Measurements from ENCODE around the gene RBM17.
A peak's percentile ranks its signal among the peaks of the same experiment; 100 is the strongest.
"Not testable (repeated sequence)": the region's sequence is repeated elsewhere in the genome, so short reads cannot be mapped to it uniquely, and the experiment has no call there.

Gene RBM17

GRCh38 chr10:6080417-6080973 is 8.3 kb upstream of the RBM17 start:
- DNase-seq: no peak

GRCh38 chr10:6082496-6083395 is 6.1 kb upstream of the RBM17 start:
- no peak for DNase-seq

- DNase-seq: no peak
Measured at GRCh38 chr10:6083523-6084475, 5.0 kb upstream of the RBM17 start.

- peak; percentile 77 for DNase-seq
Measured at GRCh38 chr10:6086375-6087233, 2.2 kb upstream of the RBM17 start.

- DNase-seq: no peak
Measured at GRCh38 chr10:6089334-6090219, 743 bp downstream of the RBM17 start.

GRCh38 chr10:6091630-6092029 is 2.8 kb downstream of the RBM17 start:
- no peak for DNase-seq

- no peak for DNase-seq
Measured at GRCh38 chr10:6092731-6093130, 3.9 kb downstream of the RBM17 start.

- no peak for DNase-seq
Measured at GRCh38 chr10:6095810-6096570, 7.2 kb downstream of the RBM17 start.

GRCh38 chr10:6097063-6097462 is 8.2 kb downstream of the RBM17 start:
- DNase-seq: no peak

- no peak for DNase-seq
Measured at GRCh38 chr10:6098156-6098555, 9.3 kb downstream of the RBM17 start.

GRCh38 chr10:6100370-6100769 is 11.5 kb downstream of the RBM17 start:
- DNase-seq: no peak

- no peak for DNase-seq
Measured at GRCh38 chr10:6101181-6101580, 12.3 kb downstream of the RBM17 start.

- no peak for DNase-seq
Measured at GRCh38 chr10:6102128-6102527, 13.3 kb downstream of the RBM17 start.

GRCh38 chr10:6103591-6103990 is 14.8 kb downstream of the RBM17 start:
- no peak for DNase-seq

- not testable (repeated sequence) for DNase-seq
Measured at GRCh38 chr10:6107616-6108015, 18.8 kb downstream of the RBM17 start.

- DNase-seq: no peak
Measured at GRCh38 chr10:6108072-6108471, 19.2 kb downstream of the RBM17 start.

- DNase-seq: no peak
Measured at GRCh38 chr10:6108631-6109443, 20.0 kb downstream of the RBM17 start.

- DNase-seq: no peak
Measured at GRCh38 chr10:6109444-6109775, 20.6 kb downstream of the RBM17 start.

GRCh38 chr10:6110136-6110535 is 21.3 kb downstream of the RBM17 start:
- DNase-seq: no peak

GRCh38 chr10:6112893-6113292 is 24.1 kb downstream of the RBM17 start:
- DNase-seq: no peak

Data from NCI-H2171 (cell line).